GM12878 (cell line): ENCODE measurements around the gene ATP10D. TPM values are rescaled to one million over a fixed set of nuclear protein-coding genes. Genes with fewer than 3 reads are reported as not detected.

Experiments used
- ATAC-seq: fragments of 200-7000 bp; cut with Tn5 transposase; 3 replicates; pipeline ENCODE4 v1.9.1; 2020; ENCODE audit warnings: mild to moderate bottlenecking, moderate library complexity
- BruUV-seq: library from RNA; stranded (reverse); fragments of 400-500 nt; replicated peaks from 2 replicates; lab custom pipeline; 2021; lab: Mats Ljungman, UMichigan
- CTCF ChIA-PET: fragments of 300-600 bp; sonication (Branson Sonifier 250); formaldehyde crosslinking; extraction: SDS; loops from one replicate; lab custom pipeline; 2021; ENCODE audit warnings: inconsistent platforms; lab: Yijun Ruan, JAX
- POLR2A ChIA-PET: fragments of 350-600 bp; formaldehyde crosslinking; extraction: SDS; loops from one replicate; lab custom pipeline; 2021; ENCODE audit warnings: inconsistent platforms; lab: Charles Lee
- RAD21 ChIA-PET: fragments of 300-600 bp; sonication (Branson Sonifier 250); formaldehyde crosslinking; loops from one replicate; lab custom pipeline; 2023; ENCODE audit warnings: antibody characterized with exemption; ENCODE audit not compliant: unreplicated experiment; lab: Charles Lee
- SMC1A ChIA-PET: fragments of 300-600 bp; sonication (Branson Sonifier 250); formaldehyde crosslinking; loops from one replicate; lab custom pipeline; 2023; ENCODE audit not compliant: unreplicated experiment, uncharacterized antibody; lab: Charles Lee
- DNase-seq: peaks from one replicate; pipeline ENCODE4 v3.0.0-alpha.2; 2011; ENCODE audit warnings: low read depth, low spot score
- FAIRE-seq: peaks from 3 replicates; lab custom pipeline; 2011; peaks lifted over from hg19 to GRCh38; lab: Jason Lieb, UNC
- H2AFZ ChIP-seq: 2 replicates; pipeline ENCODE4 v1.6.0; 2011; ENCODE audit warnings: low read depth, low read length, control low read depth; ENCODE audit not compliant: control insufficient read depth
- H3K27ac ChIP-seq: 2 replicates; pipeline ENCODE4 v1.5.1; 2011; ENCODE audit warnings: control low read depth; ENCODE audit not compliant: control insufficient read depth, insufficient read depth
- H3K27me3 ChIP-seq, 2 experiments: replicated peaks in 1 of 2; 2 replicates each; pipeline versions ENCODE4 v1.6.0 to v1.6.1; 2011; ENCODE audit warnings: low read length in 1 of 2; ENCODE audit not compliant: control insufficient read depth in 2 of 2, insufficient read depth in 2 of 2
- H3K36me3 ChIP-seq, 2 experiments: 2 replicates each; pipeline ENCODE4 v1.5.1; 2011; ENCODE audit warnings: low read length in 1 of 2; ENCODE audit not compliant: control insufficient read depth in 2 of 2, insufficient read depth in 2 of 2
- H3K4me1 ChIP-seq: 2 replicates; pipeline ENCODE4 v1.6.1; 2011; ENCODE audit warnings: mild to moderate bottlenecking, low read length, moderate library complexity, mixed read lengths; ENCODE audit not compliant: control insufficient read depth, insufficient read depth
- H3K4me2 ChIP-seq: 2 replicates; pipeline ENCODE4 v1.6.0; 2011; ENCODE audit warnings: control low read depth; ENCODE audit not compliant: control insufficient read depth, insufficient read depth
- H3K4me3 ChIP-seq: fragments of 200-600 bp; sonication (generic); 2 replicates; pipeline ENCODE4 v1.5.1; 2016
- H3K79me2 ChIP-seq: 2 replicates; pipeline ENCODE4 v1.6.0; 2011; ENCODE audit warnings: low read length; ENCODE audit not compliant: control insufficient read depth, insufficient read depth
- H3K9ac ChIP-seq: 2 replicates; pipeline ENCODE4 v1.8.0; 2011; ENCODE audit warnings: low read length, control low read depth, mixed read lengths; ENCODE audit not compliant: control insufficient read depth, insufficient read depth
- H3K9me3 ChIP-seq: replicated peaks from 3 replicates; pipeline ENCODE4 v1.5.1; 2011; ENCODE audit warnings: mild to moderate bottlenecking, low read length; ENCODE audit not compliant: control insufficient read depth, insufficient read depth
- H4K20me1 ChIP-seq: 2 replicates; pipeline ENCODE4 v1.6.0; 2011; ENCODE audit not compliant: control insufficient read depth, insufficient read depth
- BACH1 ChIP-seq: fragments of 450-650 bp; IDR thresholded peaks from 2 replicates; pipeline ENCODE4 v1.6.1; 2017; ENCODE audit warnings: mild to moderate bottlenecking, borderline replicate concordance
- CHD4 ChIP-seq: fragments of 200-600 bp; sonication (generic); IDR thresholded peaks from 2 replicates; pipeline ENCODE4 v1.6.1; 2016; ENCODE audit warnings: mild to moderate bottlenecking
- MEF2B ChIP-seq: fragments of 450-650 bp; IDR thresholded peaks from 2 replicates; pipeline ENCODE4 v1.6.1; 2018; ENCODE audit warnings: mild to moderate bottlenecking, moderate library complexity; ENCODE audit not compliant: partially characterized antibody, poor library complexity, severe bottlenecking
- MXI1 ChIP-seq: fragments of 150-350 bp; IDR thresholded peaks from 2 replicates; pipeline ENCODE4 v1.6.1; 2011; ENCODE audit warnings: low read depth, mild to moderate bottlenecking, inconsistent platforms, low read length, improper control_type of control experiment
- MYC ChIP-seq: IDR thresholded peaks from 2 replicates; pipeline ENCODE4 v1.6.1; 2011; ENCODE audit warnings: mild to moderate bottlenecking, low read length, moderate library complexity, inconsistent platforms; ENCODE audit not compliant: insufficient read depth, insufficient replicate concordance, insufficient read length, severe bottlenecking
- SMC3 ChIP-seq: IDR thresholded peaks from 2 replicates; pipeline ENCODE4 v1.6.1; 2011; ENCODE audit warnings: low read length, improper control_type of control experiment, borderline replicate concordance
- STAT3 ChIP-seq: IDR thresholded peaks from 2 replicates; pipeline ENCODE4 v1.6.1; 2011; ENCODE audit warnings: low read depth, low read length, improper control_type of control experiment
- ZNF384 ChIP-seq: IDR thresholded peaks from 2 replicates; pipeline ENCODE4 v1.6.1; 2012; ENCODE audit warnings: low read depth, mild to moderate bottlenecking, low read length, improper control_type of control experiment, borderline replicate concordance
- ZNF622 ChIP-seq: fragments of 450-650 bp; IDR thresholded peaks from 2 replicates; pipeline ENCODE4 v1.6.1; 2017; ENCODE audit warnings: mild to moderate bottlenecking, inconsistent platforms
- WGBS: methylation state at CpG from one replicate; pipeline ENCODE4 v1.1.6; 2016; ENCODE audit warnings: low lambda C conversion rate; ENCODE audit not compliant: insufficient replicate concordance, insufficient coverage; ENCODE audit errors: missing lambda C conversion rate; 5-methylcytosine and 5-hydroxymethylcytosine counted together
- in situ Hi-C: fragments of 300-500 bp; cut with MboI; formaldehyde crosslinking; loops from 9 replicates; pipeline ENCODE4 v1.14.3; 2018; ENCODE audit warnings: mixed read lengths
- intact Hi-C: fragments of 100-400 bp; cut with micrococcal nuclease; formaldehyde crosslinking; loops from one replicate; pipeline ENCODE4 v1.14.2; 2022; ENCODE audit not compliant: unreplicated experiment
- polyA plus RNA-seq, 11 experiments: library from polyadenylated mRNA; depleted of rRNA in 4 of 11; unstranded in 6 of 11; stranded (reverse) in 5 of 11; fragments of >200 nt; fragmentation: Nextera tagmentation in 4 of 11; fragmentation: Illumina TruSeq in 1 of 11; extraction: Ambion mirVana in 4 of 11; extraction: Trizol in 1 of 11; gene quantifications; 1 replicate in 1 of 11; 2 replicates in 10 of 11; pipeline versions ENCODE4 v1.2.1 to v1.2.3, GENCODE V29; 2011 to 2016; ENCODE audit warnings: inconsistent platforms in 2 of 11, missing spikeins in 2 of 11, low read depth in 1 of 11
- total RNA-seq, 4 experiments: library from RNA; depleted of rRNA in 3 of 4; stranded (reverse); fragments of >200 nt in 3 of 4; fragmentation: Illumina TruSeq in 1 of 4; extraction: Trizol in 1 of 4; gene quantifications; 2 replicates each; pipeline versions ENCODE4 v1.2.1 to v1.2.3, GENCODE V29; 2013 to 2021

ATP10D gene
- total and polyA plus RNA-seq, 10 of the 15 experiments (the other 5 are each of a cell fraction or from before 2014, with no cell fraction given), result 10.2 to 50.3 (median 19.1) TPM

DNA sequence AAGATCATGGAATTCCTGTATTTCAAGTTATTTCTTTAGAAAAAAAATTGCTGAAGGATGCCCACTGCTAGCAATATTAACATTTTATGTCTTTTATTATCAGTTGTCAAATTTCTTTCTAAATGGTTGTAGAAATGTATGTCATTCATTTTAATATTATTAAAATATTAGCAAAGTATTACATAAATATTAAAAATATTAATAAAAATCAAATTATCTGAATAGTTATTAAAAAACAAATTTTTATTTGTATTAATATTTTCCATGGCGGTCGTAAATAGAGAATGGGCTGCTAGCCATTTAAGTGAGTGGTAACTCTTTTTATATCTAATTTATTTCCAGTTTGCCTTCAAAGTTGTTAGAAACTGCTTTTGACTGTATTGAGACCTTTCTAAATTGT is 72.2 kb downstream of the ATP10D start:
- Histone ChIP-seq H3K9ac (no peak overlapping the region), H4K20me1 (no peaks in the 10 kb centered on the region), H3K4me3 (no peak overlapping the region), H3K4me2 (no peak overlapping the region), H3K4me1 (no peaks in the 10 kb centered on the region), H2AFZ (no peak overlapping the region), H3K9me3 (no peaks in the 10 kb centered on the region), H3K27ac (no peak overlapping the region), H3K27me3 (no peaks in the 10 kb centered on the region), H3K36me3 (peaks cover 4 to 7% of the 10 kb centered on the region in 2 experiments), H3K79me2 (no peaks in the 10 kb centered on the region)
- intact Hi-C loops, result no loop called here
- no peak for ATAC-seq
- RAD21 ChIA-PET, result interaction anchor here (0.6 to 1.5 kb wide), 2 partner anchors 20 to 64 kb away, joined by 3 to 4 read pairs; no protein-coding TSS in a partner anchor
- WGBS, result 100% methylated on average over 2 of the region's 2 CpGs
- no peak for FAIRE-seq
- no peak for DNase-seq
- BruUV-seq, result no TSS peak
- POLR2A ChIA-PET, result no interaction called here
- SMC1A ChIA-PET, result interaction anchor here (0.9 to 2.6 kb wide), 4 partner anchors 10 to 94 kb away, joined by 3 to 14 read pairs (median 4); partner anchors contain the start of gene COMMD8
- CTCF ChIA-PET, result interaction anchor here (1.7 kb wide), 1 partner anchor 67 kb away, joined by 3 read pairs; no protein-coding TSS in a partner anchor
- in situ Hi-C loops, result no loop called here
- no peak for TF ChIP-seq ZNF622
- no peak for TF ChIP-seq ZNF384
- TF ChIP-seq STAT3, result no peak
- no peak for TF ChIP-seq SMC3
- no peak for TF ChIP-seq MYC
- TF ChIP-seq MEF2B, result no peak
- no peak for TF ChIP-seq BACH1
- no peak for TF ChIP-seq CHD4
- no peak for TF ChIP-seq MXI1
